ENCODE data around the gene CASZ1.

The CASZ1 gene

DNA sequence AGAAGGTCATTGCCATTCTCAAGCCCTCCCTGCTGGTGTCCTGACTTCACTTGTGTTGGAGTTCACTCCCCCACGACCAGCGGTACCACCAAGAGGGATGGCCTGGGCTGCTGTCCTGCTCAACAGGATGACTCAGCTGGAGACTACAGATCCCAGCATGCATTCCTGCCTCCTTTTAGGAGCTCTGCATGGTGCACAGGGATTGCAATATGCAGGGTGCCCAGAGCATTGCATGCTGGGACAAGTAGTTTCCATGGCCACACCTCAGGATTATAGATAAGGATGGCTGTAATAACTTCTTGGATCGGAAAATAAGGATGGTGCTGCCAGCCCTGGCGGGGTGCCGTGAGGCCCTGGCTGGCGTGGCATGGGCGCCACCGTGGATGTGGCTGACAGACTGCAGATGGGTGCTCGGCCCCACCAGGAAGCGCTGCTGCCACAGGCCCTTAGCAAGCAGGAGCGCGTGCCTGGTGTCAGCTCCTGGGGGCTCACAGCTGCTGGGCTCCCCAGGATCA is 150.0 kb downstream of the CASZ1 start:
- no peaks in the 10 kb centered on the region for H3K27me3 ChIP-seq (ENCODE audit: insufficient read depth, poor library complexity, severe bottlenecking)
- peak; percentile 84 for ATAC-seq (ENCODE audit: low read depth)
- TF ChIP-seq, protein P1, sequence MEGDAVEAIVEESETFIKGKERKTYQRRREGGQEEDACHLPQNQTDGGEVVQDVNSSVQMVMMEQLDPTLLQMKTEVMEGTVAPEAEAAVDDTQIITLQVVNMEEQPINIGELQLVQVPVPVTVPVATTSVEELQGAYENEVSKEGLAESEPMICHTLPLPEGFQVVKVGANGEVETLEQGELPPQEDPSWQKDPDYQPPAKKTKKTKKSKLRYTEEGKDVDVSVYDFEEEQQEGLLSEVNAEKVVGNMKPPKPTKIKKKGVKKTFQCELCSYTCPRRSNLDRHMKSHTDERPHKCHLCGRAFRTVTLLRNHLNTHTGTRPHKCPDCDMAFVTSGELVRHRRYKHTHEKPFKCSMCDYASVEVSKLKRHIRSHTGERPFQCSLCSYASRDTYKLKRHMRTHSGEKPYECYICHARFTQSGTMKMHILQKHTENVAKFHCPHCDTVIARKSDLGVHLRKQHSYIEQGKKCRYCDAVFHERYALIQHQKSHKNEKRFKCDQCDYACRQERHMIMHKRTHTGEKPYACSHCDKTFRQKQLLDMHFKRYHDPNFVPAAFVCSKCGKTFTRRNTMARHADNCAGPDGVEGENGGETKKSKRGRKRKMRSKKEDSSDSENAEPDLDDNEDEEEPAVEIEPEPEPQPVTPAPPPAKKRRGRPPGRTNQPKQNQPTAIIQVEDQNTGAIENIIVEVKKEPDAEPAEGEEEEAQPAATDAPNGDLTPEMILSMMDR (IDR thresholded peaks at IDR 0.05; ENCODE audit: poor library complexity, severe bottlenecking): no peak
- H3K4me3 ChIP-seq (ENCODE audit: severe bottlenecking): no peak overlapping the region
- peaks cover 11% of the 10 kb centered on the region for H3K4me1 ChIP-seq (ENCODE audit: insufficient read depth, poor library complexity, severe bottlenecking)
- H3K9me3 ChIP-seq (ENCODE audit: severe bottlenecking): no peaks in the 10 kb centered on the region
- no peaks in the 10 kb centered on the region for H3K36me3 ChIP-seq (ENCODE audit: low read depth)
- no peak overlapping the region for H3K27ac ChIP-seq (ENCODE audit: poor library complexity, severe bottlenecking)
- DNase-seq (ENCODE audit: low spot score): no peak

DNA sequence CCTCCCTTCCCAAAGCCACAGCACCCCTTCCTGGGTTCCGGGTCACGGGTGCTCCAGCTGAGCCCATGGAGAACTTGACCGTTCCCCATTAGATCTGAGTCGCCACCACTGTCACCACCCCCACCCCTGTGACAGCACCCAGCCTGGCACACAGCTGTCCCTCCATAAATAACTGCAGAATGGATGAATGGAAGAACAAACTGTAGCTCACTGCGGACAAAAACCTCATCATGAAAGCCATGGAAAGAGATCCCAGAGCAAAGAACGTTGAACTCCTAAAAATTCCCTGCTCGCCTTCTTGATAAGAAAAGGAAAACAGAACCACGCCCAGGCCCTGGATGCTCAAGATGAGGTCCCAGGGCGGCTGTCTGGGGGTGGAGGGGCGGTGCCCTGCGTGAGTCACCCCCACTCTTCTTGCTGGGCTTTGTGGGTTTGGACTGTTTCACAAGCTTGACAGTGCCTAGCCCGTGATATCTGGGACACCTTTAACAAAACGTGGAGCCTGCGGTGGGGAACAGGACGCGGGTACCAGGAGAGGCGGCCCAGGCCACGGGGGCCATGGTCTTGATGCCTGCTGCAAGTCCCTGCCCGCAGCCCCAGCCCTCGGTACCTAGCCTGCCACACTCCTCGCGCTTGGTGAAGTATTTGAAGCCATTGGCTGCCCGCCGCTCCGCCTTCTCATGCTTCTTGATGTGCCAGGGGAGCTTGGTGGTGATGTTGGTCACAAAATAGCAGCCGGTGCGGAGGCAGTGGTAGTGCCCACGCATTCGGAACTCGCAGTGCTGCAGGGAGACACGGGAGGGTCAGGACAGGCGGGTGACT is 151.9 kb downstream of the CASZ1 start:
- TF ChIP-seq, protein P1 (IDR thresholded peaks at IDR 0.05; ENCODE audit: poor library complexity, severe bottlenecking): no peak
- Histone ChIP-seq H3K27ac (ENCODE audit: poor library complexity, severe bottlenecking) (no peak overlapping the region), H3K9me3 (ENCODE audit: severe bottlenecking) (no peaks in the 10 kb centered on the region), H3K4me3 (ENCODE audit: severe bottlenecking) (no peak overlapping the region), H3K27me3 (ENCODE audit: insufficient read depth, poor library complexity, severe bottlenecking) (no peaks in the 10 kb centered on the region), H3K4me1 (ENCODE audit: insufficient read depth, poor library complexity, severe bottlenecking) (peaks cover 11% of the 10 kb centered on the region), H3K36me3 (ENCODE audit: low read depth) (no peaks in the 10 kb centered on the region)
- ATAC-seq (ENCODE audit: low read depth): peak; percentile 68
- no peak for DNase-seq (ENCODE audit: low spot score)

DNA sequence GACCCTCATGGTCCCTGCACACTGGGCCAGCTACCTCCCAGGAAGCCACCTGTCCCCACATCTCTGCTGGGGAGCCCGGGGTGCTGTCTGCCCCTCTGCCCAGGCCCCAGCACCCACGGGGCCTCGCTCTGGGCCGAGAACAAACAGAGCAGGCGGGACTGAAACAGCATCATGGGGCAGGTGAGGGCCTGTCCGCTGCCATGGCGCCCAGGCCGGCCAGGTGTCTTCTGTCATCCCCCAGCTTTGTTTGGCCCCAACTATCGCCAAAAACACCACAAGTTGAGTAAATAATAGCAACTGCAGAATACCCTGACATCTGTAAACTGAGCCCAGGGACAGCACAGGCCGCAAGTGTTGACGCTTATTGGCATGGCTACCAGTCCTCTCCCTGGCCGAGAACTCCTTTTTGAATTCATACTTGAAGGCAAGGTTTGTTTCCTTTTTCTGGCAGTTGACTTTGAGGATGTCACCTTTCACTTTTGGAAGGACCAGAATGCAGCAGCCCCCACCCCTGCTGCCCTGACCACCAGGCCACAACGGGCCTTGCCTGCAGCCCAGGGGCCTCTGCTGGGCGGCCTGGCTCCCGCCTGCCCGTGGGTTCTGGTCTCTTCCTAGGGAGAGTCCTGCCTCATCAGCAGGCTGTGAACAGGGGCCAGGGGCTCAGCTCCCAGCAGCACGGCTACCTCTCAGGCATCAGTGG is 152.7 kb downstream of the CASZ1 start:
- H3K9me3 ChIP-seq (ENCODE audit: severe bottlenecking): no peaks in the 10 kb centered on the region
- ATAC-seq (ENCODE audit: low read depth) (no peak), DNase-seq (ENCODE audit: low spot score) (no peak)
- TF ChIP-seq, protein P1 (IDR thresholded peaks at IDR 0.05; ENCODE audit: poor library complexity, severe bottlenecking): no peak
- H3K27me3 ChIP-seq (ENCODE audit: insufficient read depth, poor library complexity, severe bottlenecking): no peaks in the 10 kb centered on the region
- no peak overlapping the region for H3K27ac ChIP-seq (ENCODE audit: poor library complexity, severe bottlenecking)
- H3K4me1 ChIP-seq (ENCODE audit: insufficient read depth, poor library complexity, severe bottlenecking): peaks cover 11% of the 10 kb centered on the region
- H3K36me3 ChIP-seq (ENCODE audit: low read depth): no peaks in the 10 kb centered on the region
- H3K4me3 ChIP-seq (ENCODE audit: severe bottlenecking): no peak overlapping the region

DNA sequence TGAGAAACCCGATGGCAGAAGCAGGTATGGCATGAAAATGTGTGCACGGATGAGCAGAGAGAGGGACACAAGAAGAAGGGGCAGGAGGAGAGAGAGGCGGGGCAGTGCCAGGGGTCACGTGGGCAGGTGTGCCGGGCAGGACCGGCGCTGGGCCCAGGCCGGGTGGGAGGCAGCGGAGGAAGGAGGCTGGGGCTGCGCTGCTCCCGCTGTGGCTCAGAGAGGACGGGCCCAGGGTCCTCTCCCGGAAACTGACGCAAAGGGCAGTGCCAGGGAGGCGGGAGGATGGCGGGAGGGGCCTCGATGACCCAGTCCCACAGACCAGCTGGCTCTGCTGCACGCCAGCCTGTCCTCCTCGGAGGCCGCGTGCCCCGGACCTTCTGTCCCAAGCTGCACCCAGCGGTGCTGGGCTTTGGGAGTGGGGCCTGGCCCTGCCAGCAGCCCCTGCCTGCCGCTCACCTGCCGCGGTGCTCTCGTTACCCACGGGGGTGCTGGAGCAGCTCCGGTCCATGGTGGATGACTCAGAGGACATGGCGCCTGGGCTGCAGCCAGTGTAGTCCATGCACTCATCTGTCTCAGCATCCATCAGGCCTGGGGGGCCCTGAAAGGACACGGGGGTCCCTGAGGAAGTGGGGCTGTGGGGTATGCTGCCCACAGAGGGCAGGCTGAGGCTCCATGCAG is 153.9 kb downstream of the CASZ1 start:
- DNase-seq (ENCODE audit: low spot score): no peak
- TF ChIP-seq, protein P1 (IDR thresholded peaks at IDR 0.05; ENCODE audit: poor library complexity, severe bottlenecking): no peak

More for the DNA sequence above, 153.9 kb downstream of the CASZ1 start:
- Histone ChIP-seq H3K4me1 (ENCODE audit: insufficient read depth, poor library complexity, severe bottlenecking) (peaks cover 11% of the 10 kb centered on the region), H3K27me3 (ENCODE audit: insufficient read depth, poor library complexity, severe bottlenecking) (no peaks in the 10 kb centered on the region), H3K9me3 (ENCODE audit: severe bottlenecking) (no peaks in the 10 kb centered on the region), H3K36me3 (ENCODE audit: low read depth) (no peaks in the 10 kb centered on the region), H3K4me3 (ENCODE audit: severe bottlenecking) (no peak overlapping the region), H3K27ac (ENCODE audit: poor library complexity, severe bottlenecking) (no peak overlapping the region)
- ATAC-seq (ENCODE audit: low read depth): no peak
